CD8-positive, alpha-beta memory T cell (primary cell): ENCODE data around the gene HUNK. TPM values are rescaled to one million over a fixed set of nuclear protein-coding genes. Genes with fewer than 3 reads are reported as not detected.
"Not testable (repeated sequence)": the region's sequence is repeated elsewhere in the genome, so short reads cannot be mapped to it uniquely, and the experiment has no call there.

Experiments used
- CTCF ChIA-PET: fragments of 350-600 bp; sonication (Branson Sonifier 250); formaldehyde crosslinking; loops from one replicate; lab custom pipeline; 2021; ENCODE audit warnings: antibody characterized with exemption; lab: Charles Lee
- POLR2A ChIA-PET: fragments of 350-600 bp; sonication (Branson Sonifier 250); formaldehyde crosslinking; loops from one replicate; lab custom pipeline; 2021; ENCODE audit warnings: antibody characterized with exemption; lab: Charles Lee
- DNase-seq, 5 donors: peaks; one replicate each; pipeline versions ENCODE4 v3.0.0 to v3.0.0-alpha.2; 2020 to 2022; ENCODE audit warnings: mixed read lengths in 1 of 5
- H3K27ac ChIP-seq: one replicate; pipeline ENCODE4 v1.7.0; 2013; ENCODE audit warnings: low read depth, mild to moderate bottlenecking, low read length, moderate library complexity
- H3K27me3 ChIP-seq: 2 replicates; pipeline ENCODE4 v1.7.0; 2013; ENCODE audit warnings: low read length, mild to moderate bottlenecking; ENCODE audit not compliant: insufficient read depth, poor library complexity, severe bottlenecking
- H3K36me3 ChIP-seq: 2 replicates; pipeline ENCODE4 v1.7.0; 2013; ENCODE audit warnings: mild to moderate bottlenecking, low read length, moderate library complexity; ENCODE audit not compliant: insufficient read depth
- H3K4me1 ChIP-seq: 2 replicates; pipeline ENCODE4 v1.7.0; 2013; ENCODE audit warnings: mild to moderate bottlenecking, low read length, moderate library complexity; ENCODE audit not compliant: insufficient read depth
- H3K4me3 ChIP-seq: 2 replicates; pipeline ENCODE4 v1.7.0; 2013; ENCODE audit warnings: mild to moderate bottlenecking, low read length
- H3K9me3 ChIP-seq: 2 replicates; pipeline ENCODE4 v1.7.0; 2013; ENCODE audit warnings: mild to moderate bottlenecking, low read length
- H3K27ac Mint-ChIP-seq, 8 donors: one replicate each; pipeline ENCODE4 v1.8.0; 2020 to 2021; ENCODE audit warnings: mixed read lengths in 8 of 8, mild to moderate bottlenecking in 6 of 8, inconsistent platforms in 3 of 8, moderate library complexity in 3 of 8
- H3K27me3 Mint-ChIP-seq, 2 donors: one replicate each; pipeline ENCODE4 v1.8.0; 2020 to 2021; ENCODE audit warnings: mixed read lengths in 2 of 2, mild to moderate bottlenecking in 1 of 2, moderate library complexity in 1 of 2
- H3K36me3 Mint-ChIP-seq, 3 donors: one replicate each; pipeline ENCODE4 v1.8.0; 2020 to 2021; ENCODE audit warnings: mixed read lengths in 3 of 3, inconsistent platforms in 1 of 3, mild to moderate bottlenecking in 1 of 3
- H3K4me1 Mint-ChIP-seq, 3 donors: one replicate each; pipeline ENCODE4 v1.8.0; 2020 to 2021; ENCODE audit warnings: mixed read lengths in 3 of 3, inconsistent platforms in 1 of 3, mild to moderate bottlenecking in 1 of 3
- H3K4me3 Mint-ChIP-seq, 7 donors: one replicate each; pipeline ENCODE4 v1.8.0; 2020 to 2021; ENCODE audit warnings: mixed read lengths in 7 of 7, mild to moderate bottlenecking in 6 of 7, moderate library complexity in 4 of 7, inconsistent platforms in 2 of 7
- H3K9me3 Mint-ChIP-seq, 5 donors: one replicate each; pipeline ENCODE4 v1.8.0; 2020 to 2022; ENCODE audit warnings: mixed read lengths in 5 of 5, mild to moderate bottlenecking in 3 of 5, moderate library complexity in 2 of 5, inconsistent platforms in 1 of 5
- polyA plus RNA-seq: library from polyadenylated mRNA; unstranded; fragments of 300-500 nt; fragmentation: Illumina TruSeq; gene quantifications from one replicate; pipeline ENCODE4 v1.2.3, GENCODE V29; 2021
- total RNA-seq, 2 experiments: library from RNA; stranded (reverse); gene quantifications; one replicate each; pipeline ENCODE4 v1.2.3, GENCODE V29; 2021

The HUNK gene
- total and polyA plus RNA-seq, 3 experiments from 2014 or later = 0.02 to 0.20 (median 0.06) TPM

DNA sequence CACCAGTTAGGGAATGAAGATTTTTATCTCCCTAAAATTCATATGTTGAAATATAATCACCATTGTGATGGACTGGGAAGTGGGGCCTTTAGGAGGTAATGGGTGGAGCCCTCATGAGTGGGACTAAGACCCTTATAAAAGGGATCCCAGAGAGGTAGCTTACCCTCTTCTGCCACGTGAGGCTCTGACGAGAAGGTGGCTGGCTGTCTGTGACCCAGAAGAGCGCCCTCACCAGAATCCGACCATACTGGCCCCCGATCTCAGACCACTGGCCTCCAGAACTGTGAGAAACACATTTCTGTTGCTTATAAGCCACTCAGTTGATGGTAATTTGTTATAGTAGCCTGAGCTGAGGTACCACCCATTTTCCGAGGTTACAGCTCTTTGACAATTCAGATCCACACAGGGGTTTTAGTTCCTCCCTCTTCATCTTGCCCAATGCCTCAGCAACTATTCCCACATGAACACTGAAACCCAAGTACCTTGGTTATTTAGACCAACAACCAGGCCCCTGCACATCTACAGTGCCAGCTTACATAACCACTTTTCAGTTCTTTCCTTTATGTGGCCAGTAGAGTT is 27.6 kb upstream of the HUNK start:
- no peaks in the 10 kb centered on the region for H3K4me1 Mint-ChIP-seq
- Histone ChIP-seq H3K4me1 (no peaks in the 10 kb centered on the region), H3K4me3 (no peak overlapping the region), H3K27ac (no peak overlapping the region), H3K9me3 (no peaks in the 10 kb centered on the region), H3K36me3 (no peaks in the 10 kb centered on the region), H3K27me3 (no peaks in the 10 kb centered on the region)
- no peaks in the 10 kb centered on the region for H3K9me3 Mint-ChIP-seq
- DNase-seq = no peak
- ChIA-PET POLR2A (no interaction called here), CTCF (no interaction called here)
- no peak overlapping the region for H3K4me3 Mint-ChIP-seq
- H3K27ac Mint-ChIP-seq = no peak overlapping the region
- H3K36me3 Mint-ChIP-seq = no peaks in the 10 kb centered on the region
- peaks cover 13 to 37% of the 10 kb centered on the region in 2 donors for H3K27me3 Mint-ChIP-seq

DNA sequence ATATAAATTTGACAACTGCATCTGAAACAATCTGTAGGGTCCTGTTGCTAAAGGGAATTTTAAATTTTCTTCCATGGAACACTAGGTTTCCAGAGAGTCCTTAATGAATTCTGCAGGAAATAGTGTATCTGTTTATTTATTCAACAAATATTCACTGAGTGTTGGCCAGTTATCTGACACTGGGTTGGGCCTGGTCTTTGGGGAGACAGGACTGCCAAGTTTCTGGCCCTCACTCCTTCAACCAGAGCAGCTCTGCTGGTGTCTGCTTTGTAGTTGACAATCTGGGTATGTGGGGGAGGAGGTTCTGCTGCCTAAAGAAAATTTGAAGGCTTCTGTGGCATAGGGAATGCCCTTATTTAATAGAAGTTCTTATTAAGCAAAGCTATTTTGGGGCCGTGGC is 26.1 kb upstream of the HUNK start:
- H3K27ac ChIP-seq = no peak overlapping the region
- peaks cover 15 to 42% of the 10 kb centered on the region in 2 donors for H3K27me3 Mint-ChIP-seq
- no peak overlapping the region for H3K4me3 Mint-ChIP-seq
- H3K36me3 ChIP-seq = no peaks in the 10 kb centered on the region
- ChIA-PET CTCF (no interaction called here), POLR2A (no interaction called here)
- H3K9me3 ChIP-seq = no peaks in the 10 kb centered on the region
- H3K27ac Mint-ChIP-seq = no peak overlapping the region
- no peak overlapping the region for H3K4me3 ChIP-seq
- H3K9me3 Mint-ChIP-seq = peaks cover 0 to 5% (median 0%) of the 10 kb centered on the region in 5 donors
- H3K36me3 Mint-ChIP-seq = no peaks in the 10 kb centered on the region
- no peak for DNase-seq
- H3K27me3 ChIP-seq = no peaks in the 10 kb centered on the region
- no peaks in the 10 kb centered on the region for H3K4me1 Mint-ChIP-seq
- H3K4me1 ChIP-seq = no peaks in the 10 kb centered on the region

DNA sequence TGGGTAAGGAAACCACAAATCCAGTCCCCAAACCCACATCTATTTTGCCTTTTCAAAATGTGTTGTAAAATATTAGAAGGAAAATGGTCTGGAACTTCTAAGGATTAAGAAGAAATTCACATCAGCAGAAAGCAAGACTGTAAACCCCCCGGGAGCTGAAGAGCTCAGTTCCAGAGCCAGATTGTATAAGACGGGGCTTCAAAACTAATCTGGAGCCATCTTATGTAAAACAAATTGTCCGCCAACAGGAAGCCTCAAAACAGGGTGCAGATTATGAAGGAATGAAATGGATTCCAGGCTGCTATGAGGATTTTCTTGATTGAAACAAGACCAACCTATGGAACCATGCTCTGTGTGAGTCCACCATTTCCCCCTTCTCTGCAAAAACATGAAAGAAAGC is 25.1 kb upstream of the HUNK start:
- H3K27ac Mint-ChIP-seq = no peak overlapping the region
- H3K27me3 ChIP-seq = no peaks in the 10 kb centered on the region

DNA sequence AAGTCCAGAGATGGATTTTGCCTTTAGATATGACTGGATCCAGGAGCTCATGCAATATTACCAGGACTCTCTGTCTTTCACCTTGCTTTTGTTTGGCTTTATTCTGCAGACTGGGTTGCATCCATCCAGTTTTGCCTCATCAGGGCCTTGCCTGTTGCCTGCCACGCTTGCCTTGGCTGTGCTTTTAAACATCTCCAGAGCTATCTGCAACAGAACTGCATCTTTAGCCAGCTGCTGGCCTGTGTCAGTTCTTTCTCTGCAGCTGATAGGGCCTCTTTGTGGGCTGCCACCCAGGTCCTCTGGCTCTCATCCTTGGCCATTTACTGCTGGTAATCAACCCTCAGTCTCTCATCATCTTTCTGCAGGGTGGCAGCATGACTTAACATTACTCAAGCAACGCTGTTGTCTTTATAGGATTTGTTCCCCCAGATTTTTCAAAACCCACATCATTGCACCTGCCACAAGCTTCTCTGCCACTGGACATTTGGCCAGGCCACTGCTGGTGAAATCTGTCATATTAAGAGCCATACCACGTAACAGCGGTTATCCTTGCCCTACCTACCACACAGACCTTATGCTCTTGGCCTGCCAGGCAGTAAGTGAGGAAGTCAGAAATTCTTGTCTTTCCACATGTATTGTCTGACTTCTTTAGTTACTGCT is 24.4 kb upstream of the HUNK start:
- H3K9me3 Mint-ChIP-seq = peaks cover 0 to 5% (median 0%) of the 10 kb centered on the region in 5 donors
- no peaks in the 10 kb centered on the region for H3K27me3 ChIP-seq
- ChIA-PET CTCF (no interaction called here), POLR2A (no interaction called here)
- H3K27ac Mint-ChIP-seq = no peak overlapping the region
- no peaks in the 10 kb centered on the region for H3K36me3 Mint-ChIP-seq
- H3K27ac ChIP-seq = no peak overlapping the region
- H3K4me1 ChIP-seq = no peaks in the 10 kb centered on the region
- no peak overlapping the region for H3K4me3 Mint-ChIP-seq
- H3K9me3 ChIP-seq = no peaks in the 10 kb centered on the region
- no peak for DNase-seq
- H3K36me3 ChIP-seq = no peaks in the 10 kb centered on the region
- H3K27me3 Mint-ChIP-seq = peaks cover 14 to 37% of the 10 kb centered on the region in 2 donors
- H3K4me3 ChIP-seq = no peak overlapping the region
- H3K4me1 Mint-ChIP-seq = no peaks in the 10 kb centered on the region

More for the DNA sequence above, 25.1 kb upstream of the HUNK start:
- POLR2A ChIA-PET = no interaction called here
- no peak overlapping the region for H3K27ac ChIP-seq
- no peaks in the 10 kb centered on the region for H3K4me1 ChIP-seq
- Mint-ChIP-seq H3K4me3 (no peak overlapping the region), H3K36me3 (no peaks in the 10 kb centered on the region), H3K4me1 (no peaks in the 10 kb centered on the region), H3K27me3 (peaks cover 15 to 37% of the 10 kb centered on the region in 2 donors), H3K9me3 (peaks cover 0 to 5% (median 0%) of the 10 kb centered on the region in 5 donors)
- CTCF ChIA-PET = no interaction called here
- H3K4me3 ChIP-seq = no peak overlapping the region
- no peak for DNase-seq
- H3K9me3 ChIP-seq = no peaks in the 10 kb centered on the region
- no peaks in the 10 kb centered on the region for H3K36me3 ChIP-seq

DNA sequence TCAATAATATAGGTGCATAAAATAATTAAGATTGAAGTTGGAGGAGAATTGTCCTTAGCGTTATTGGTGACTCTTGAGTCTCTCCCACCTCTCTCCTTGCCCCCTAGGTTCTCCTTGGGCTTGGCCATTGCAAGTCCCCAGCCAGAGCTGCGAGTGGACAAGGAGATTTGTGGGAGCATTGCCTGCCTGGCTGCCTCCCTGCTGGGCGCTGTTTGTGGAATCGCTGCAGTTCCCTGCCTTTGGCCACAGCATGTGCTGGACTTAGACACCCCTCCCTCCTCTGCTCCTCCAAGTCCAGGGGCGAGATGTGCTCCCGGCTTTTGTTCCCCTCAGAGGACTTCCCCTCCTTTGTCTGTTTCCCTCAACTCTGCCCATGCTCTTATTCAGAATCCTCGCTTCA is 21.9 kb upstream of the HUNK start:
- no peak for DNase-seq

DNA sequence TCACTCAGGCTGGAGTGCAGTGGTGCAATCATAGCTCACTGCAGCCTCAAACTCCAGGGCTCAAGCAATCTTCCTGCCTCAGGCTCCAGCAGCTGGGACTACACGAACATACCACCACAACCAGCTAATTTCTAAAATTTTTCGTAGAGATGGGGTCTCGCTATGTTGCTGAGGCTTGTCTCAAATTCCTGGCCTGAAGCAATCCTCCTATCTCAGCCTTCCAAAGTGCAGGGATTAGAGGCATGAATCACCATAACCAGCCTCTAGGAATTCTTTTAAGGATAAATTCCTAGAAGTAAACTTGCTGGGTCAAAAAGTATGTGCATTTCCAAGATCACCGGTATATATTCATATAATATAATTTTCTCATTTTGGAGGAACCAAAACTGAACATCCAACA is 17.6 kb upstream of the HUNK start:
- Histone ChIP-seq H3K36me3 (no peaks in the 10 kb centered on the region), H3K27me3 (no peaks in the 10 kb centered on the region), H3K4me3 (no peak overlapping the region), H3K27ac (no peak overlapping the region), H3K9me3 (no peaks in the 10 kb centered on the region), H3K4me1 (no peaks in the 10 kb centered on the region)
- CTCF ChIA-PET = no interaction called here
- Mint-ChIP-seq H3K4me1 (no peaks in the 10 kb centered on the region), H3K27ac (no peak overlapping the region), H3K9me3 (peaks cover 0 to 5% (median 0%) of the 10 kb centered on the region in 5 donors), H3K4me3 (no peak overlapping the region), H3K27me3 (peaks cover 6 to 13% of the 10 kb centered on the region in 2 donors), H3K36me3 (no peaks in the 10 kb centered on the region)
- no peak for DNase-seq
- POLR2A ChIA-PET = no interaction called here

More for the DNA sequence above, 21.9 kb upstream of the HUNK start:
- Mint-ChIP-seq H3K36me3 (no peaks in the 10 kb centered on the region), H3K4me3 (no peak overlapping the region), H3K4me1 (no peaks in the 10 kb centered on the region), H3K9me3 (peaks cover 0 to 5% (median 0%) of the 10 kb centered on the region in 5 donors), H3K27me3 (peaks cover 16 to 19% of the 10 kb centered on the region in 2 donors), H3K27ac (no peak overlapping the region)
- Histone ChIP-seq H3K4me3 (no peak overlapping the region), H3K27ac (no peak overlapping the region), H3K4me1 (no peaks in the 10 kb centered on the region), H3K9me3 (no peaks in the 10 kb centered on the region), H3K27me3 (no peaks in the 10 kb centered on the region), H3K36me3 (no peaks in the 10 kb centered on the region)
- POLR2A ChIA-PET = no interaction called here
- CTCF ChIA-PET = no interaction called here

DNA sequence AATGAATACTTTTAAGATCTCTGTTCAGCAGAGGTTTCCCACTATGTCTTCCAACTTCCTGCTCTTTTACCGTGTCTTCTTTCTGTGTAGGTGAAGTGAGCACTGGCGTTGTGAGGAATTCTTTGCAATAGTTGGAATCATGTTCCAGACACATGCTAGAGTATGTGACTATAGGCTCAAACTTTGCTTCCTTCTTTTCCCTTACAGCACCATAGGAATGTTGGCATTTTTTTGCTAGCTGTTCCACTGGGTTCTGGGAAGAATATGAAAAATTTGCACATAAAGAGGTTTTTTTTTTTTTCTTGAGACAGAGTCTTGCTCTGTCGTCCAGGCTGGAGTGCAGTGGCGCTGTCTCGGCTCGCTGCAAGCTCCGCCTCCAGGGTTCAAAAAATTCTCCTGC is 15.7 kb upstream of the HUNK start:
- Mint-ChIP-seq H3K9me3 (peaks cover 0 to 2% (median 0%) of the 10 kb centered on the region in 5 donors), H3K36me3 (no peaks in the 10 kb centered on the region), H3K27ac (no peak overlapping the region), H3K27me3 (peaks cover 7 to 14% of the 10 kb centered on the region in 2 donors), H3K4me3 (no peak overlapping the region), H3K4me1 (no peaks in the 10 kb centered on the region)
- ChIA-PET CTCF (no interaction called here), POLR2A (no interaction called here)
- Histone ChIP-seq H3K4me1 (no peaks in the 10 kb centered on the region), H3K27ac (no peak overlapping the region), H3K4me3 (no peak overlapping the region), H3K27me3 (no peaks in the 10 kb centered on the region), H3K36me3 (no peaks in the 10 kb centered on the region), H3K9me3 (no peaks in the 10 kb centered on the region)
- no peak for DNase-seq

DNA sequence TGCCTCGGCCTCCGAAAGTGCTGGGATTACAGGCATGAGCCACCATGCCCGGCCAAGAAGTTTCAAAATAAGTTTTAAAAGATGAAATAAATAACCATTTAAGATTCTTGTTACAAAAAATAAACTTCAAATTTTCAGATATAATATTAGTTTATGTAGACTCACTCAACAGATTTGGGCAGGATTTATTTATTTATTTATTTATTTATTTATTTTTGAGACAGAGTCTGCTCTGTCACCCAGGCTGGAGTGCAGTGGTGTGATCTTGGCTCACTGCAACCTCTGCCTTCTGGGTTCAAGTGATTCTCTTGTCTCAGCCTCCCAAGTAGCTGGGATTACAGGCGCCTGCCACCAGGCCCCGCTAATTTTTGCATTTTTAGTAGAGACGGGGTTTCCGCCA is 15.2 kb upstream of the HUNK start:
- POLR2A ChIA-PET, H3K36me3 Mint-ChIP-seq, H3K27ac Mint-ChIP-seq: not testable (repeated sequence)

More for the DNA sequence above, 15.2 kb upstream of the HUNK start:
- H3K9me3 ChIP-seq, H3K4me1 ChIP-seq, H3K27me3 ChIP-seq, H3K4me3 ChIP-seq, H3K4me3 Mint-ChIP-seq, CTCF ChIA-PET, H3K4me1 Mint-ChIP-seq, H3K9me3 Mint-ChIP-seq, H3K27ac ChIP-seq, DNase-seq, H3K36me3 ChIP-seq: not testable (repeated sequence)
- peaks cover 7 to 14% of the 10 kb centered on the region in 2 donors for H3K27me3 Mint-ChIP-seq
